ENCODE data around the gene HLCS.

DNA sequence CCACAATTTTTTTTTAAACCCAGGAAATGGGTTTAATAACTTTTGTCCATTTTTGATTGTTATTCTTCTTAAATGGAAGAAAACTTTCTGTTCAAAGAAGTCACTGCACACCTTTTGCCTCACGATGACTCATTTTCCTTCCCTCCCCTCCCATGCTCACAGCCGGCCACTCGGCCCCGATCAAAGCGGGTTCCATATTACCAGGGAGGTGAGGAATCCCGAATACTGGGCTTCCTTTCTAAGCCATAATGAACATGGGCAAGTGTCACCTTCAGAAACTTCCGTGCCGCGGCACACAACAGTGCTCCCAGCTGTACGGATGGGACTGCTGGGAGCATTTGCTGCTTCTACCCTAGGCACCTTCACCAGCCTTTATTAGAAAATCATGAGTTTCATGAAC is 121.4 kb downstream of the HLCS start:
- no peak for TF ChIP-seq POLR2A (IDR thresholded peaks at IDR 0.05; ENCODE audit: low read depth, low read length)
- TF ChIP-seq, protein P1, sequence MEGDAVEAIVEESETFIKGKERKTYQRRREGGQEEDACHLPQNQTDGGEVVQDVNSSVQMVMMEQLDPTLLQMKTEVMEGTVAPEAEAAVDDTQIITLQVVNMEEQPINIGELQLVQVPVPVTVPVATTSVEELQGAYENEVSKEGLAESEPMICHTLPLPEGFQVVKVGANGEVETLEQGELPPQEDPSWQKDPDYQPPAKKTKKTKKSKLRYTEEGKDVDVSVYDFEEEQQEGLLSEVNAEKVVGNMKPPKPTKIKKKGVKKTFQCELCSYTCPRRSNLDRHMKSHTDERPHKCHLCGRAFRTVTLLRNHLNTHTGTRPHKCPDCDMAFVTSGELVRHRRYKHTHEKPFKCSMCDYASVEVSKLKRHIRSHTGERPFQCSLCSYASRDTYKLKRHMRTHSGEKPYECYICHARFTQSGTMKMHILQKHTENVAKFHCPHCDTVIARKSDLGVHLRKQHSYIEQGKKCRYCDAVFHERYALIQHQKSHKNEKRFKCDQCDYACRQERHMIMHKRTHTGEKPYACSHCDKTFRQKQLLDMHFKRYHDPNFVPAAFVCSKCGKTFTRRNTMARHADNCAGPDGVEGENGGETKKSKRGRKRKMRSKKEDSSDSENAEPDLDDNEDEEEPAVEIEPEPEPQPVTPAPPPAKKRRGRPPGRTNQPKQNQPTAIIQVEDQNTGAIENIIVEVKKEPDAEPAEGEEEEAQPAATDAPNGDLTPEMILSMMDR (conservative IDR thresholded peaks at IDR 0.05; ENCODE audit: low read depth, low read length), result no peak
- no peak for TF ChIP-seq MXI1 (IDR thresholded peaks at IDR 0.05; ENCODE audit: borderline replicate concordance, low read depth, low read length)
- no peak for TF ChIP-seq FOS (IDR thresholded peaks at IDR 0.05; ENCODE audit: low read depth, low read length)
- TF ChIP-seq, protein P2, sequence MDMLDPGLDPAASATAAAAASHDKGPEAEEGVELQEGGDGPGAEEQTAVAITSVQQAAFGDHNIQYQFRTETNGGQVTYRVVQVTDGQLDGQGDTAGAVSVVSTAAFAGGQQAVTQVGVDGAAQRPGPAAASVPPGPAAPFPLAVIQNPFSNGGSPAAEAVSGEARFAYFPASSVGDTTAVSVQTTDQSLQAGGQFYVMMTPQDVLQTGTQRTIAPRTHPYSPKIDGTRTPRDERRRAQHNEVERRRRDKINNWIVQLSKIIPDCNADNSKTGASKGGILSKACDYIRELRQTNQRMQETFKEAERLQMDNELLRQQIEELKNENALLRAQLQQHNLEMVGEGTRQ (IDR thresholded peaks at IDR 0.05; ENCODE audit: low read depth, low read length), result no peak
- no peak for TF ChIP-seq BHLHE40 (IDR thresholded peaks at IDR 0.05; ENCODE audit: low read depth, low read length)
- TF ChIP-seq RFX5 (IDR thresholded peaks at IDR 0.05; ENCODE audit: low read depth, low read length), result no peak
- no peak for TF ChIP-seq CEBPB (IDR thresholded peaks at IDR 0.05; ENCODE audit: low read depth, low read length)
- TF ChIP-seq, protein P3, sequence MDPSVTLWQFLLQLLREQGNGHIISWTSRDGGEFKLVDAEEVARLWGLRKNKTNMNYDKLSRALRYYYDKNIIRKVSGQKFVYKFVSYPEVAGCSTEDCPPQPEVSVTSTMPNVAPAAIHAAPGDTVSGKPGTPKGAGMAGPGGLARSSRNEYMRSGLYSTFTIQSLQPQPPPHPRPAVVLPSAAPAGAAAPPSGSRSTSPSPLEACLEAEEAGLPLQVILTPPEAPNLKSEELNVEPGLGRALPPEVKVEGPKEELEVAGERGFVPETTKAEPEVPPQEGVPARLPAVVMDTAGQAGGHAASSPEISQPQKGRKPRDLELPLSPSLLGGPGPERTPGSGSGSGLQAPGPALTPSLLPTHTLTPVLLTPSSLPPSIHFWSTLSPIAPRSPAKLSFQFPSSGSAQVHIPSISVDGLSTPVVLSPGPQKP (IDR thresholded peaks at IDR 0.05; ENCODE audit: borderline replicate concordance, low read depth, low read length), result no peak
- TF ChIP-seq RCOR1 (IDR thresholded peaks at IDR 0.05; ENCODE audit: insufficient replicate concordance, low read length), result no peak
- TF ChIP-seq MAZ (IDR thresholded peaks at IDR 0.05; ENCODE audit: borderline replicate concordance, low read depth, low read length), result no peak

Measured in IMR-90 (cell line).